Trophoblast cell (in vitro differentiated cells and primary cell): ENCODE measurements around the gene TRAF3IP1.

Experiments
- DNase-seq, 2 donors: peaks; one replicate each; pipeline ENCODE4 v3.0.0-alpha.2; 2016
- H2AFZ ChIP-seq: 2 replicates; pipeline ENCODE4 v1.6.1; 2013; ENCODE audit warnings: low read length, moderate library complexity, mild to moderate bottlenecking; ENCODE audit not compliant: insufficient read depth, poor library complexity
- H2AK5ac ChIP-seq: 2 replicates; pipeline ENCODE4 v1.6.1; 2013; ENCODE audit warnings: mild to moderate bottlenecking, low read length
- H2BK120ac ChIP-seq: 2 replicates; pipeline ENCODE4 v1.6.1; 2013; ENCODE audit warnings: low read length, mild to moderate bottlenecking, moderate library complexity; ENCODE audit not compliant: insufficient read depth, poor library complexity
- H2BK12ac ChIP-seq: 2 replicates; pipeline ENCODE4 v1.6.1; 2013; ENCODE audit warnings: mild to moderate bottlenecking, low read length, moderate library complexity
- H2BK5ac ChIP-seq: 2 replicates; pipeline ENCODE4 v1.6.1; 2013; ENCODE audit warnings: low read length, low read depth, moderate library complexity, mild to moderate bottlenecking; ENCODE audit not compliant: poor library complexity
- H3K14ac ChIP-seq: 2 replicates; pipeline ENCODE4 v1.6.1; 2013; ENCODE audit warnings: mild to moderate bottlenecking, low read length
- H3K18ac ChIP-seq: 2 replicates; pipeline ENCODE4 v1.6.1; 2013; ENCODE audit warnings: mild to moderate bottlenecking, low read length
- H3K23ac ChIP-seq: 2 replicates; pipeline ENCODE4 v1.6.1; 2013; ENCODE audit warnings: low read length
- H3K27ac ChIP-seq: 2 replicates; pipeline ENCODE4 v1.5.1; 2013; ENCODE audit warnings: low read depth, mild to moderate bottlenecking, inconsistent platforms, low read length, moderate library complexity
- H3K27me3 ChIP-seq: 2 replicates; pipeline ENCODE4 v1.6.1; 2013; ENCODE audit warnings: inconsistent platforms, mild to moderate bottlenecking, low read length, moderate library complexity; ENCODE audit not compliant: insufficient read depth
- H3K36me3 ChIP-seq, 2 experiments: 1 replicate in 1 of 2; 2 replicates in 1 of 2; pipeline ENCODE4 v1.6.1; 2013; ENCODE audit warnings: low read length in 2 of 2, mild to moderate bottlenecking in 2 of 2, moderate library complexity in 1 of 2; ENCODE audit not compliant: insufficient read depth in 2 of 2, control insufficient read depth in 1 of 2
- H3K4ac ChIP-seq: 2 replicates; pipeline ENCODE4 v1.6.1; 2013; ENCODE audit warnings: low read depth, mild to moderate bottlenecking, low read length, moderate library complexity
- H3K4me1 ChIP-seq, 2 experiments: 1 replicate in 1 of 2; 2 replicates in 1 of 2; pipeline ENCODE4 v1.6.1; 2013; ENCODE audit warnings: low read length in 2 of 2, mild to moderate bottlenecking in 2 of 2, moderate library complexity in 1 of 2; ENCODE audit not compliant: insufficient read depth in 2 of 2, control insufficient read depth in 1 of 2
- H3K4me2 ChIP-seq: 2 replicates; pipeline ENCODE4 v1.6.1; 2013; ENCODE audit warnings: inconsistent platforms, mild to moderate bottlenecking, low read length, moderate library complexity
- H3K4me3 ChIP-seq: 2 replicates; pipeline ENCODE4 v1.5.1; 2013; ENCODE audit warnings: mild to moderate bottlenecking, low read depth, low read length, inconsistent platforms
- H3K79me1 ChIP-seq: one replicate; pipeline ENCODE4 v1.6.1; 2013; ENCODE audit warnings: low read length
- H3K79me2 ChIP-seq: 2 replicates; pipeline ENCODE4 v1.6.1; 2013; ENCODE audit warnings: low read length, mild to moderate bottlenecking; ENCODE audit not compliant: control insufficient read depth, insufficient read depth, poor library complexity
- H3K9ac ChIP-seq: 2 replicates; pipeline ENCODE4 v1.6.1; 2013; ENCODE audit warnings: mild to moderate bottlenecking, low read length
- H3K9me3 ChIP-seq: 2 replicates; pipeline ENCODE4 v1.6.1; 2013; ENCODE audit warnings: low read depth, mild to moderate bottlenecking, control low read depth, inconsistent platforms, low read length; ENCODE audit not compliant: insufficient read depth
- H4K12ac ChIP-seq: 2 replicates; pipeline ENCODE4 v1.6.1; 2013; ENCODE audit warnings: low read depth, mild to moderate bottlenecking, low read length, moderate library complexity
- H4K8ac ChIP-seq: 2 replicates; pipeline ENCODE4 v1.6.1; 2013; ENCODE audit warnings: low read depth, mild to moderate bottlenecking, low read length, moderate library complexity
- H4K91ac ChIP-seq: one replicate; pipeline ENCODE4 v1.6.1; 2013; ENCODE audit warnings: low read depth, mild to moderate bottlenecking, low read length, moderate library complexity
- WGBS: extraction: QIAGEN DNeasy Blood & Tissue Kit; methylation state at CpG from one replicate; pipeline ENCODE4 v1.1.7; 2013; ENCODE audit warnings: missing lambda C conversion rate; ENCODE audit not compliant: insufficient read length, insufficient coverage; ENCODE audit errors: extremely low coverage; 5-methylcytosine and 5-hydroxymethylcytosine counted together

The TRAF3IP1 gene

GRCh38 chr2:238351315-238351714 lies 31.0 kb downstream of the TRAF3IP1 start:
- no peak overlapping the region for H2BK120ac ChIP-seq
- no peak overlapping the region for H3K4me3 ChIP-seq
- H2BK5ac ChIP-seq, result no peak overlapping the region
- no peak overlapping the region for H2BK12ac ChIP-seq
- no peak for DNase-seq
- H4K12ac ChIP-seq, result no peak overlapping the region
- H3K9me3 ChIP-seq, result peaks cover 2% of the 10 kb centered on the region
- H3K4ac ChIP-seq, result no peak overlapping the region
- H2AK5ac ChIP-seq, result no peak overlapping the region
- no peaks in the 10 kb centered on the region for H3K27me3 ChIP-seq
- H4K8ac ChIP-seq, result no peak overlapping the region
- no peak overlapping the region for H2AFZ ChIP-seq
- no peak overlapping the region for H3K9ac ChIP-seq
- no peak overlapping the region for H3K23ac ChIP-seq
- no peak overlapping the region for H3K27ac ChIP-seq
- H3K79me2 ChIP-seq, result no peaks in the 10 kb centered on the region
- no peak overlapping the region for H3K4me2 ChIP-seq
- WGBS, result no CpG with 5 or more reads among the region's 15 CpGs
- no peak overlapping the region for H4K91ac ChIP-seq
- H3K79me1 ChIP-seq, result no peaks in the 10 kb centered on the region
- H3K4me1 ChIP-seq, result no peaks in the 10 kb centered on the region
- H3K14ac ChIP-seq, result no peak overlapping the region
- no peak overlapping the region for H3K18ac ChIP-seq
- H3K36me3 ChIP-seq, result peaks cover 10 to 15% of the 10 kb centered on the region in 2 experiments

GRCh38 chr2:238352361-238352760 lies 32.0 kb downstream of the TRAF3IP1 start:
- Histone ChIP-seq H3K79me1 (no peaks in the 10 kb centered on the region), H3K27me3 (no peaks in the 10 kb centered on the region), H3K9me3 (peaks cover 2% of the 10 kb centered on the region), H3K23ac (no peak overlapping the region), H2AFZ (no peak overlapping the region), H2AK5ac (no peak overlapping the region), H3K4ac (no peak overlapping the region), H3K36me3 (peaks cover 13 to 15% of the 10 kb centered on the region in 2 experiments), H2BK12ac (no peak overlapping the region), H3K4me3 (no peak overlapping the region), H3K18ac (no peak overlapping the region), H3K14ac (no peak overlapping the region), H3K27ac (no peak overlapping the region), H2BK5ac (no peak overlapping the region), H4K91ac (no peak overlapping the region), H3K4me1 (no peaks in the 10 kb centered on the region), H3K4me2 (no peak overlapping the region), H4K8ac (no peak overlapping the region), H3K9ac (no peak overlapping the region), H4K12ac (no peak overlapping the region), H2BK120ac (no peak overlapping the region), H3K79me2 (no peaks in the 10 kb centered on the region)
- no CpG with 5 or more reads among the region's 9 CpGs for WGBS
- no peak for DNase-seq

- H3K4me3 ChIP-seq, result no peak overlapping the region
- H2BK5ac ChIP-seq, result no peak overlapping the region
- H2AK5ac ChIP-seq, result no peak overlapping the region
- H4K91ac ChIP-seq, result no peak overlapping the region
- DNase-seq, result no peak
- no CpG with 5 or more reads among the region's 3 CpGs for WGBS
- H3K27me3 ChIP-seq, result no peaks in the 10 kb centered on the region
- no peaks in the 10 kb centered on the region for H3K79me2 ChIP-seq
- H2BK12ac ChIP-seq, result no peak overlapping the region
- H3K14ac ChIP-seq, result no peak overlapping the region
- no peak overlapping the region for H3K4me2 ChIP-seq
- no peak overlapping the region for H3K9ac ChIP-seq
- H3K9me3 ChIP-seq, result no peaks in the 10 kb centered on the region
- no peak overlapping the region for H4K12ac ChIP-seq
- H3K79me1 ChIP-seq, result no peaks in the 10 kb centered on the region
- H2AFZ ChIP-seq, result no peak overlapping the region
- H4K8ac ChIP-seq, result no peak overlapping the region
- no peak overlapping the region for H2BK120ac ChIP-seq
- H3K18ac ChIP-seq, result no peak overlapping the region
- peaks cover 3 to 9% of the 10 kb centered on the region in 2 experiments for H3K36me3 ChIP-seq
- H3K23ac ChIP-seq, result no peak overlapping the region
- H3K27ac ChIP-seq, result no peak overlapping the region
- H3K4ac ChIP-seq, result no peak overlapping the region
- H3K4me1 ChIP-seq, result no peaks in the 10 kb centered on the region
Measured at GRCh38 chr2:238358769-238359168, 38.5 kb downstream of the TRAF3IP1 start.

GRCh38 chr2:238359403-238359802 lies 39.1 kb downstream of the TRAF3IP1 start:
- no peak overlapping the region for H3K4ac ChIP-seq
- H3K14ac ChIP-seq, result no peak overlapping the region
- H4K91ac ChIP-seq, result no peak overlapping the region
- no peak overlapping the region for H2AK5ac ChIP-seq
- peaks cover 3 to 9% of the 10 kb centered on the region in 2 experiments for H3K36me3 ChIP-seq
- no peak overlapping the region for H3K27ac ChIP-seq
- H2AFZ ChIP-seq, result no peak overlapping the region
- no peaks in the 10 kb centered on the region for H3K79me2 ChIP-seq
- H2BK12ac ChIP-seq, result no peak overlapping the region
- H3K4me2 ChIP-seq, result no peak overlapping the region
- no peaks in the 10 kb centered on the region for H3K4me1 ChIP-seq
- H4K12ac ChIP-seq, result no peak overlapping the region
- no peaks in the 10 kb centered on the region for H3K9me3 ChIP-seq
- no peak overlapping the region for H4K8ac ChIP-seq
- H3K79me1 ChIP-seq, result no peaks in the 10 kb centered on the region
- H3K23ac ChIP-seq, result no peak overlapping the region
- H3K9ac ChIP-seq, result no peak overlapping the region
- no peak for DNase-seq
- H2BK5ac ChIP-seq, result no peak overlapping the region
- no CpG with 5 or more reads among the region's 3 CpGs for whole genome bisulfite sequencing
- H3K27me3 ChIP-seq, result no peaks in the 10 kb centered on the region
- H3K18ac ChIP-seq, result no peak overlapping the region
- H2BK120ac ChIP-seq, result no peak overlapping the region
- no peak overlapping the region for H3K4me3 ChIP-seq
